HPDE6-E6E7 (cell line): Measurements from ENCODE around the gene RETREG2.
A peak's percentile ranks its signal among the peaks of the same experiment; 100 is the strongest.

Experiments
- DNase-seq: peaks from one replicate; pipeline ENCODE4 v3.0.0; 2011; ENCODE audit warnings: missing footprints; ENCODE audit errors: extremely low spot score

The RETREG2 gene

DNA sequence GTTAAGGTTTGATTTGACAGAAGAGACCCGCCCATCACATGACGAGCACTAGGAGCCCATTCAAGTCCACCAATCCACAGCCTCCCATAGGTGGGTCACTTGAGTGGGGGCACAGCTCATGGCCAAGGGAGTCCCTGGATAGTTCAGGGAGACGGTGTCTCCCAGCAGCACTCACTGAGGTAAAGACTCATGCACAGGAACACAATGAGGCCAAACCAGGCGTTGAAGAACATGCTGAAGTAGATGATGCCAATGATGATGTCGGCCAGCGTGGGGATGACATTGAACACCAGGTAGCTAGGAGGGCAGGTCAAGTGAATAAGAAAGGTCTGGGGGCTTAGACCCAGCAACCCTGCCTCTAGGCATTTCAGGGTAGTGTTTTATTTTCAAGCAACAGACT, 36.7 kb downstream of the RETREG2 start:
- DNase-seq: no peak

DNA sequence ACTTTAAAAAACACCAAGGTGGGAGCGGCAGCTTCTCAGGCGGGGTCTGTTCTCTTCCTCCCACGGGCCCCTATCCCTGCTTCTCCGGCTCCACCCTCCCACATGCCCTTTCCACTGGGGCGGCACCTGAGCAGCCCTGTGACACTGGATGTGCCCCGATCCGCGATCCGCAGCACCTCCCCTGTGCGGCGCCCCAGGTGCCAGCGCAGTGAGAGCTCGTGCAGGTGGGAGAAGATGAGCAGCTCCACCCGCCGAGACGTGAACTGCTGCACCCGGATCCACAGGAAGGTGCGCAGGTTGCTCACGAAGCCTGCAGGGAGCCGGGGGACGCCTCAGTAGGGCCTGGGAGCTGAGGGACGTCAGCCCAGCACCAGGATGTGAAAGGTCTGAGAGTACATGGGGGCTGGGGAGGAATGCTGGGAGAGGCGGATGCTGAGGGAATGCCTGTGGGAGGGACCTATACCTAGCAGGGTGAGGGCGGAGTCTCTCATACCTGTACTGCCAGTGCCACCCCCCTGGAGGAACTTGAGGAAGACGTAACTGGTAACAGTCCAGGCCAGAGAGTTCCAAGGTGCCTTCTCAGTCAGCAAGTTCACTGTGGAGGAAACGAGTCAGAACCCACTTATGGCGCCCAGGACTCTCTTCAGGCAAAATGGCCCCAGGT, 37.9 kb downstream of the RETREG2 start:
- DNase-seq: no peak

DNA sequence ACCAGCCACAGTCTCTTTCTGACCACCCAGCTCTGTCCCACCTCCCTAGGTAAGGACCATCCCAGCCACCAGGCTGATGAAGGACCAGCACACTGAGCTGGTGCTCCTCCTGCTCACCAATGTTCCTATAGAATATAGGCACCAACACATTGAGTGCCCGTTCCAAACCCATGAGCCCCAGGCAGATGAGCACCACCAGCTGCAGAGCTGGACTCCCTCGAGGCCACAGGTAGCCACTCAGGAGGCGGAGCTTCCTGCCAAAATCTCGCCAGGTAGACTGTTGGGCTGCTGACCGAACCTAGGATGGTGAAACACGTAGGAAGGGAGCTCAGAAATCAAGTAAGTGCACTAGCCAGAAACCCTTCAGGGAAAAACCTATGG, 38.5 kb downstream of the RETREG2 start:
- DNase-seq: no peak

DNA sequence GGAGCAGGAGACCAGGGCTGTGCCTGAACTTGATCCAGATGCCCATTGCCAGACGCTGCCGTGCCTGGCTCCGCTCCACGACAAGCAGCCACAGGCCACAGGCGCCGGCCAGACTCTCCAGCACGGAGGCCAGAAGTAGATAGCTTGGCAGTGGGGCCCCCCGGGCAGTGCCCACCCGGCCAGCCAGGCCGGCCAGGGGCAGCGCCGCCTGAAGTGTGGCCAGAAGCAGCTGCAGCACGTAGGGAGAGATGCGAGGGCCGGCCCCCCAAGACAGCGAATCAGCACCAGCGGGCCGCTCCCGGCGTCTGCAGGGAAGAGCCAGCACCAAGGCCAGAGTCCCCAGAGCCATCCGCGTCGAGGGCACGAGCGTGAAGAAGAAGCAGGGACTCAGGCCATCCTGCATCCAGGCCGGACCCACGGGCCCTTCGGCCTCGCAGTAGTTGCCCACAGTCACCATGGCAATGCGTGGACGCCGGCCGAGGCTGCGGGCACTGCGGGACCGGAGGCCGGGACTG, 40.2 kb downstream of the RETREG2 start:
- DNase-seq: peak; percentile 58

DNA sequence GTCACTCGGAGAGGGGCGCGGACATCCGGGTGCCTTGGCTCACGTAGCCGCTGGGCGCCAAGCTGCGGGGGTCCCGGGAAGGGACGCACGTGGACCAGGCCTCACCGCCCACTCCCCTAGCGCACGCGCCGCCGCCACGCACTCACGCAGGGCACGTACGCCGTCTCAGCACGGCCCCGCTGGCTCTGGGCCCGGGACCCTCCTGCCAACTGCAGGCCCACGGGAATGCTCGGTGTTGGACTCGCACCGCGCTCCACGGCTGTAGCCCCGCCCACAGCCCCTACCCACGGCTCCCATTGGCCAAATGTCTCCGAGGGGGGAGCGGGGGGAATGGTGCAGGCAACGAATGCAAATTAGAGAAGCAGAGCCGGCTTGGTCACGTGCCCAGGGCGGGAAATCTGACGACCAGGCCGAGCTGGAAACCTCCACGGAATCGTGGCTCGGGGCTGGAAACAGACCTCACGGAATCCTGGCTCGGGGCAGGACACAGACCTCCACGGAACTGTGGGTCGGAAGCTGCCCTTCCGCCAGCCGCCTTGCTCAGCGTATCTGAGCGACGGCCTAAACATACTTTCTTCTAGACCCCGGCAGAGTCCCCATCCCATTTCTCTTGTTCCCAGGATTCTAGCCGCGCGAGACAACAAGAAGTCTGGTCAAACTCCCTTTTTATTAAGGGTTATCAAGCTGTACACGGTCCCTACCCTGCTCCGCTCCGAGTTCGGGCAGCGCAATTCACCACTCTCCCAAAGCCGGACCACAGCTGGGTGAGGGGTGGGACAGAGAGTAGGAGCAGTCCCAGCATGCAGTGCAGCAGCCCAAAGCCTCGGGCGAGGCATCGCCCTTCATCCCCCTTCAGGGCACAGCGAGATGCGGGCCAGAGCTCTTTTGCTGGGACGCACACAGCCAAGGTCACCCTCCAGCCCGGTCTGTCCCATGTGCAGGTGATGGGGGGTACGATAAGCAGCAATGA, 40.9 kb downstream of the RETREG2 start, which contains the start of gene ABCB6:
Gene ABCB6 (minus strand): TSS at position 227 of the 970 bp plus-strand sequence. CDS start 285 bp downstream, outside the sequence.
- peak; percentile 91 for DNase-seq

DNA sequence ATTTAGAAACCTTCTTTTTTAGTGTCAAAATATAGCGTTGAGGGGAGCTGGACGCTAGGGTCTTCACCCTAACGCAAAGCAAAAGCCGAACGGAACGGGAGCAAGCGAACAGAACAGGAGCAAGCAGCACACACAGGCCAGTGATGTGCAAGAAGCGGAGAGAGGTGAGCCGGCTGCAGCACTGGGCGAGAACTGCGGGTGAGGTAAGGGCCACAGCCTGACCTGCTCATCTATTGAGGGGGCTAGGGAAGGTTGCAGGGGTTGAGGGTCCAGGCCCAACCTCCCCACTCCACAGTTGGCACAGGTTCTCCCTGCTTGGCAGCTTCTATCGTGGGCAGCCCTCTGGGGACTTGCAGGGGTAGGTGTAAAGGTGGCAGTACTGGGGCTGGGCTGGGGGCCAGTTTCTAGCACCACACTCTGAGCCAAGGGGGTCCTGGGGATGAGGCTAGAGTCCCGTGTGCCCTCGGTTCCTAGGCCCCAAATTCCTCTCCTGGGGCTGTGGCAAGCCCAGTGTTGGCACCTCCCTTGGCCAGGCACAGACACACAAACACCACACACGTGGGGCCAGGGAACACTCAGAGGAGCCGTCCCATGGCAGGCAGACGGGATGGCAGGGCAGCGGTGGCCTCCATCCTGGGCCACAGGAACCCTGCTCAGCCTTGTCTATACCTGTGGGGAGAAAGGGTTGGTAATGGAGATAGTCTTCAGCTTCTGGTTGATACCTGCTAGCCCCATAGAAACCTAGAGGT, 41.9 kb downstream of the RETREG2 start:
- DNase-seq: no peak

DNA sequence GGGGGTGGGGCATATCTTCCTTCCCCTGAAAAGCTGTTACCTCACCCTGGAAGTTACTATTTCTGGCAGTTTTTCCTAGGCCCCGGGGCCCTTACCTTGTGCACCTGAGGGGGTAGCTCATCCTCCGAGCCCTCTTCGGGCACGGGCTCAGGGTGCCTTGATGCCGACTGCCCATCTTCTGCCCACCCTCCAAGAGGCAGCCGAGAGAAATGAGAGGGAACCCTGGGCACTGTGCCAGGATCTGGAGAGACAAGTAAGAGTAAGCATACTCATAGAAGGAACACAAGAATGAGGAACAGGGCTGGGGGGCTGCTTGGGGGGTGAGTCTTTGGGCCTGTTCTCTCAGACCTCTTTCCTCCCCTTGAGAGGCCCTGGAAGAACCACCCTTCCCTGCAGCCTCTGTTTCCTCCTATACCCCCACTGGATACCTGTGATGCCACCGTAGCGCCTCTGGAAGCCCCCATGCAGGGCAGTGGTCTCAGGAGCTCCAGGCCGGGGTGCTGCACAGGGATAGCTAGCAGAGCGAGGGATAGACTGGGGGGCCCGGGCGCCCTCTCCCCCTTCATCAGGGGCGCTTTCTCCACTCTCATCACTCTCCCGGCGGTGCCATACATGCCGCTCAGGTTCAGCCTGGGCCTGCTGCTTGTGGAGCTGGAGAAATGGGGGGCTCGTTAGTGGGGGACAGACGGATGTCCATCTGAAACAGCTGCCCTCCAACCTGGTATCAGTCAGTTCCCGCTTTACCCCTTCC, 42.8 kb downstream of the RETREG2 start:
- no peak for DNase-seq

DNA sequence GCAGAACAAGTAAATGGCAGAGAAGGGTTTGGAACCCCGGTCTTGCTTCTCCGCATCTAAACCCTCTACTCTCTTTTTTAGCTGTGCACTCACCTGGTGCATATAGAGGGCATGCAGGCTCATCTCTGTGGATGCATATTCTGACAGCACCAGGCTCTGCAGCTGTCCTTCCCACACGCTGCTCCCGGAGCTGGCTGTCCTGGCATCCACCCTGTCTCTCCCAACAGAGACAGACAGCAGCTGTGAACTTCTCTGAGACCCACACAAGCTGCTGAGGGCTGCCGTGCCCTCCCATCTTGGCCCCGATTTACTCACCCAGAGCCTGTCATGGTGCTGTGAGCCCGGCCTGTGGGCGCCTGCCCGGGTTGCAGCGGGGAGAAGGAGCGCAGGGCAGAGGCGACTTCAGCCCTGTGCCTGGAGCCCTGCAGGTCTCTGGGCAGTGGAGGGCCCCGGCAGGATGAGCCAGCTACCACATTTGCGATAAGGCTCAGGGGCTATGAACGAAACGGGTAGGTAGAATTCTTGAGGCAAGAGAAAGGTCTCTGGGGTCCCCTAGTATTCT, 44.0 kb downstream of the RETREG2 start:
- no peak for DNase-seq

DNA sequence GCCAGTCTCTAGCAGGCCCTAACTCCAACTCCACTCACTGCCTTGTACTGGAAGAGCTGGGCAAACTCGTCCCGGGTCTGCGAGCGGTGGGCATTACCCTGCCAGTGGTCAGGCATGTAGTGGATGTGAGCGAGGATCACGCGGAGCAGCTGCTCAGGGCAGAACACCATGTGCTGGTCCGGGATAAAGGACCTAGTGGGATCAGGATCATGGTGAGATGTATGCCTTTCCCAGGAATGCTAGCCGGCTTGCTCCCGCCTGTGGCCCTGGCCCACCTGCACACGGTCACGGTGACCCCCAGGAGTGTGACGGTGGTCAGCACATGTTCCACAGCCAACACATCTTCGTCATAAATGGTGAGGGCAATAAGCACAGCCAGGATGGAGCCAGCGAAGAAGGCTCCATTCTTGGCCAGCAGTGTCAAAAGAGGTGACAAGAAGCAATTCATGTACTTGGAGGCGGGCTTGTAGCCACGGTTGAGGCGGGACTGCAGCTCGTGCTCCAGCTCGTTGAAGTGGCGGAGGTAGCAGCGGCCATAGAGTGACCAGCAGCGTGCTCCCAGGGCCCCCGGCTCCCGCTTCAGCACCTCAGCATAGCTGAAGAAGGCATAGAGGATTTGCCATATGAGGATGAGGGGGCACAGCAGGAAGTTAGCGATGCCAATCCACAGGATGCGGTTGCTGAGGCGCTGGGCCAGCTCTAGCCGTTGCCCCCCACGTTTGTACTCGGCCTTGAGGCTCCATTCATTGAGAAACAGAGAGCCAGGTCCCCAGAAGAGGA, 45.9 kb downstream of the RETREG2 start:
- no peak for DNase-seq

DNA sequence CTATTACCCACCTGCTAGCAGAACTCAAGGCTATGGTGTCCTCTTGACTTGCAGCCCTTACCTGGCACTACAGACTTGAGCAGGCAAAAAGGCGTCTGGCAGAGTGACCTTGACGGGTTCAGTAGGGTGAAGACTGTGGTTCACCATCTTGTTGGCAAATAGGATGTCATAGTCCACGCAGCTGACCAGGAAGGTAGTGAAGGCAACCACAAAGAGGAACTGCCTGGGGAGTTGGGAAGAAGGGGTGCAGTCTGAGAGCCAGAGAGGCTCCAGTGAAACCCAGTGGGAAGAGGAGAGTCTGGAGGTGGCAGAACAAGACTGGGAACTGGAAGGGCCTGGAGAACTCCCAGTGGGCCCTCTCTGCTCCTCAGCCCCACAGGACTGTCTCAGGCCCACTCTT, 47.3 kb downstream of the RETREG2 start:
- no peak for DNase-seq

DNA sequence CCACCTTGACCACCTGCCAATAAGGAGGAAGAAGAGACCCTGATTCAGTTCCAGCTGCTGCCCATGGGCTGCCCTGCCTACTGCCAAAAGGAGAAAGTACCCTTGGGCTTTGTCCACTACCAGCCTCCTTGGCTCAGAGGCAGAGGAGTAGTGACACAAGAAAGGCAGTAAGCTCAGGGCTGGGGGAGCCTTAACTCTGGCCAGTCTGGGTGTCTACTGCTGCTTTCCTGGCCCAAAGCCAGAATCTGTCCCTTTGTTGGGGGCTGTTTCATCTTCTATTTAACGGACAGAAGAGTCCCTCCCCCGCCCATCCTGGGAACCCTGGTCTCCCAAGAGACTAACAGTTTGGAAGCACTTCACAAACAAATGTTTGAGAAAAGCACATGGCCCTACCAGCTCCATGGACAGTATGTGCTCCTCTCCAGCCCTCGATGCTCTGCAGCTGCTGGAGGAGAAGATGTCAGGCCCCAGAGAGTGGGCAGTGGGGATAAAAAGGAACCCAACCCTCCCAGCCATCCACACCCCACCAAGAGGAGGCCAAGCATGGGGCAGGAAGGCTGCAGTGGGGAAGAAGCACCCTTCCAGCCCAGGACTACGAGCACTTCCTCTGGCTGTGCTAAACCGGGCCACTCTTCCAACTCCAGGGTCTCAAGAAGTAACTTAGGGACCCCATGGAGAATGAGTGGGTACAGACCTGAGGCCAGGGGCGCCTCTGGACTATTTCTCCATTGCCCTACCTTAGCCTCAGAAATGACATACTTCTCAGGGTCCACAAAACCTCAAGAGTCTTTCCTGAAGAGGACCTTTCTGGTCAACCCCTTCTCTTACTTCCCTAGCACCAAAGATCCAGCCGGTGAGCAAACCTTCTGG, 50.2 kb downstream of the RETREG2 start:
- DNase-seq: no peak

DNA sequence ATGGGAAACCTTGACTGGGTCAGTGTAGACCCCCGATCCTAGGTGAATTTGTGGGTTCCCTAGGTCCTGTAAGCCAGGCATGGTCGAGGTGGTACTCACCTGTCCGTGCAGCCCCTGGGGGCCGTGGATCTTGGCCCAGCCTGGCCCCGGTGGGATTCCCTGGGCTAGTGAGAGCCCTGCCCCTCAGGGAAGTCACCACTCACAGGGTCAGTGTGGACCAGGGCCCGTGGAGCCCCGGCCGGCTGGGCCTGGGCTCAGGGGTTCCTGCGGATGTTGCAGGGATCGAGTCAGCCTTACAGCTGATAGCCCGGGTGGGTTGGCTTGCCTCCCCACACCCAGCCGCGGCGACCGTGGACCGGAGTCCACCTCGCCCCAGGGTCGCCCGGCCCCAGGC, 50.8 kb downstream of the RETREG2 start:
- DNase-seq: no peak

DNA sequence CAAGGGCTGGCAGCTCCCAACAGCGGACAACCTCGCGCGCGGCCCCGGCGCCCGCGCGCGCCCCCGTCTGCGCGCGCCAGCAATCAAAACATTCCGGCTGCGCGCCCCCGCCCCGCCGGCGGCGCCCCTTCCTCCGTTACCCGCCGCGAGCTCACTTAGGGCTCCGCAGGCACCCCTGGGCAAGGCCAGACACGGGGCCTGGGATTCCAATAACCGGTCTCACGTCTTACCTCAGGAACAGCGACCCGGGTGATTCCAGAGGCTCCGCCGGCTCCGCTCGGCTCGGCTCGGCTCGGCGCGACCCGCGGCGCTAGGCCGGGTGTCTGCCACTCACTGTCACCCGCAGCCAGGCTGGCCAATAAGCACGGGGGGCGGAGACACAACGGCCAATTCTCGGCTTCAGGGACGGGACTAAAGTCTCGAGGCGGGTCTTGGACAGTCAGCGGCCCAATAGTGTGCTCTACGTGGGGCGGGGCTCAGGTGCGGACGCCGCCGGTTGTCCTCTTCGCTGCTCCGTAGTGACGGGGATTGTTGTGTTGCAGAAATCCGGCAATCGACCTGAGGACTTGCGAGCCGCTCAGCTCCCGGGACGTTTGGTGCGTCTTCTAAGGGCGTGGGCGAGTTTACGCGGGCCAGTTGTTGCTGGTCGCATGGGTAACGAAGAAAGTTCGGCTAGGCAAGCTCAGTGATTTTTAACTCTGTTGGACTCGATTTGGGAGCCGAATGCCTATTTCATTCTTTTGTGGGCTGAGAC, 51.4 kb downstream of the RETREG2 start, which contains the start of the genes ANKZF1 and ATG9A:
Gene ANKZF1 (plus strand): TSS at position 502 of the 754 bp plus-strand sequence. CDS start 452 bp downstream, outside the sequence.
Gene ATG9A (minus strand): TSS at position 332 of the 754 bp plus-strand sequence. CDS start 1,612 bp downstream, outside the sequence.
- DNase-seq: peak; percentile 99

DNA sequence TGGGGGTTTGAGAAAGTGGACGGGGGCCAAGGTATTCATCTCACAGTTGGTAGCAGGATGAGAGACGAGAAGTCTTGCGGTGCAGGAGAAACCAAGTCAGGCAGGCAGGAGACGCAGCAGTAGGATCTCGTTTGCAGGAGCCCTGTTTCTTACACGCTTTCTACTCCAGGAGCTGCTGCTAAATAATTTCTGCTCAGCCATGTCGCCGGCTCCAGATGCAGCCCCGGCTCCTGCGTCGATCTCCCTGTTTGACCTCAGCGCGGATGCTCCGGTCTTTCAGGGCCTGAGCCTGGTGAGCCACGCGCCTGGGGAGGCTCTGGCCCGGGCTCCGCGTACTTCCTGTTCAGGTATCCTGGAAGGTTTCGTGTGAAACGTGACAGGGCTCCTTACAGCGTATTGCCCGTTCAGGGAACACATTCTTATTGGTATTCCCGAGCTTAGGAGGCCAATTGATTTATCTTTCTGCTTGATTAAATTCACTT, 52.0 kb downstream of the RETREG2 start:
- DNase-seq: no peak

DNA sequence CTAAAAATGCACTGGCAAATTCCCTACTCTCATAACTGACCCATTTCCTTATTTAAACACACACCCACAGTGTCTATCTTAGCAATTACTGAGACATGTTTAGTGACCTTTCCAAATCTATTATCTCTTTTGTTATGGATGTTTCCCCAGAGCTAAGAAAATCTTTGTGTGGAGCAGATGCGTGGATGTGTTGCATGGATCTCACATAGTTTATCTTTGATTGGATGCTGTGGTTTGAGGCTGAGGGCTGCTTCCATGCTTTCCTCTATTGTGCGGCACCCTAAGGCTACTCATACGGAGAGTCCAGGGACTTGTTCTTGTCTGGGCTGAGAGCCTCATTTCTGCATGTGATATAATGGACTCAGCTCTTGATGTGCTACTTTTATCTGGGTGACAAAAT, 56.3 kb downstream of the RETREG2 start:
- no peak for DNase-seq
